Measurements from ENCODE around the gene KBTBD2.
"Not testable (repeated sequence)": the region's sequence is repeated elsewhere in the genome, so short reads cannot be mapped to it uniquely, and the experiment has no call there.

The KBTBD2 gene

GRCh38 chr7:32881074-32881982 lies 10.2 kb downstream of the KBTBD2 start:
- Histone ChIP-seq H3K27ac (ENCODE audit: low read depth in 2 of 2, low read length in 2 of 2) (no peak overlapping the region), H3K4me1 (ENCODE audit: control insufficient read depth in 2 of 2, insufficient read depth in 2 of 2, low read length in 2 of 2) (peaks cover 0 to 6% of the 10 kb centered on the region in 2 donors), H3K9ac (ENCODE audit: low read depth in 1 of 2, low read length in 2 of 2) (no peak overlapping the region), H3K36me3 (ENCODE audit: control insufficient read depth in 2 of 2, insufficient read depth in 2 of 2, low read length in 2 of 2) (peaks cover 0 to 4% of the 10 kb centered on the region in 2 donors), H3K9me3 (ENCODE audit: control insufficient read depth in 2 of 2, low read length in 2 of 2) (no peaks in the 10 kb centered on the region), H3K4me3 (ENCODE audit: low read length in 2 of 2) (no peak overlapping the region), H3K27me3 (ENCODE audit: control insufficient read depth in 2 of 2, insufficient read depth in 2 of 2, low read length in 2 of 2) (no peaks in the 10 kb centered on the region)

GRCh38 chr7:32879460-32879859 lies 12.1 kb downstream of the KBTBD2 start:
- H3K27ac ChIP-seq (ENCODE audit: low read depth in 2 of 2, low read length in 2 of 2), result no peak overlapping the region
- H3K4me3 ChIP-seq (ENCODE audit: low read length in 2 of 2), result no peak overlapping the region
- no peak overlapping the region for H3K9ac ChIP-seq (ENCODE audit: low read depth in 1 of 2, low read length in 2 of 2)
- H3K9me3 ChIP-seq (ENCODE audit: control insufficient read depth in 2 of 2, low read length in 2 of 2), result no peaks in the 10 kb centered on the region
- H3K4me1 ChIP-seq (ENCODE audit: control insufficient read depth in 2 of 2, insufficient read depth in 2 of 2, low read length in 2 of 2), result peaks cover 0 to 6% of the 10 kb centered on the region in 2 donors
- H3K36me3 ChIP-seq (ENCODE audit: control insufficient read depth in 2 of 2, insufficient read depth in 2 of 2, low read length in 2 of 2), result peaks cover 3 to 15% of the 10 kb centered on the region in 2 donors
- no peaks in the 10 kb centered on the region for H3K27me3 ChIP-seq (ENCODE audit: control insufficient read depth in 2 of 2, insufficient read depth in 2 of 2, low read length in 2 of 2)

GRCh38 chr7:32878023-32878422 lies 13.5 kb downstream of the KBTBD2 start:
- H3K27ac ChIP-seq (ENCODE audit: low read depth in 2 of 2, low read length in 2 of 2); H3K9ac ChIP-seq (ENCODE audit: low read depth in 1 of 2, low read length in 2 of 2); H3K4me3 ChIP-seq (ENCODE audit: low read length in 2 of 2); H3K27me3 ChIP-seq (ENCODE audit: control insufficient read depth in 2 of 2, insufficient read depth in 2 of 2, low read length in 2 of 2); H3K4me1 ChIP-seq (ENCODE audit: control insufficient read depth in 2 of 2, insufficient read depth in 2 of 2, low read length in 2 of 2); H3K9me3 ChIP-seq (ENCODE audit: control insufficient read depth in 2 of 2, low read length in 2 of 2): not testable (repeated sequence)
- peaks cover 3 to 20% of the 10 kb centered on the region in 2 donors for H3K36me3 ChIP-seq (ENCODE audit: control insufficient read depth in 2 of 2, insufficient read depth in 2 of 2, low read length in 2 of 2)

- H3K4me3 ChIP-seq (ENCODE audit: low read length in 2 of 2), result no peak overlapping the region
- H3K27me3 ChIP-seq (ENCODE audit: control insufficient read depth in 2 of 2, insufficient read depth in 2 of 2, low read length in 2 of 2), result no peaks in the 10 kb centered on the region
- no peaks in the 10 kb centered on the region for H3K9me3 ChIP-seq (ENCODE audit: control insufficient read depth in 2 of 2, low read length in 2 of 2)
- H3K27ac ChIP-seq (ENCODE audit: low read depth in 2 of 2, low read length in 2 of 2), result no peak overlapping the region
- peaks cover 26 to 52% of the 10 kb centered on the region in 2 donors for H3K36me3 ChIP-seq (ENCODE audit: control insufficient read depth in 2 of 2, insufficient read depth in 2 of 2, low read length in 2 of 2)
- no peaks in the 10 kb centered on the region for H3K4me1 ChIP-seq (ENCODE audit: control insufficient read depth in 2 of 2, insufficient read depth in 2 of 2, low read length in 2 of 2)
- no peak overlapping the region for H3K9ac ChIP-seq (ENCODE audit: low read depth in 1 of 2, low read length in 2 of 2)
Observed at GRCh38 chr7:32872421-32872820, 19.1 kb downstream of the KBTBD2 start.

- Histone ChIP-seq H3K9me3 (ENCODE audit: control insufficient read depth in 2 of 2, low read length in 2 of 2) (no peaks in the 10 kb centered on the region), H3K9ac (ENCODE audit: low read depth in 1 of 2, low read length in 2 of 2) (no peak overlapping the region), H3K27ac (ENCODE audit: low read depth in 2 of 2, low read length in 2 of 2) (no peak overlapping the region), H3K4me3 (ENCODE audit: low read length in 2 of 2) (no peak overlapping the region), H3K27me3 (ENCODE audit: control insufficient read depth in 2 of 2, insufficient read depth in 2 of 2, low read length in 2 of 2) (no peaks in the 10 kb centered on the region), H3K4me1 (ENCODE audit: control insufficient read depth in 2 of 2, insufficient read depth in 2 of 2, low read length in 2 of 2) (no peaks in the 10 kb centered on the region), H3K36me3 (ENCODE audit: control insufficient read depth in 2 of 2, insufficient read depth in 2 of 2, low read length in 2 of 2) (peaks cover 26 to 52% of the 10 kb centered on the region in 2 donors)
Observed at GRCh38 chr7:32871624-32872371, 19.8 kb downstream of the KBTBD2 start.

GRCh38 chr7:32870298-32870697 lies 21.3 kb downstream of the KBTBD2 start:
- no peaks in the 10 kb centered on the region for H3K27me3 ChIP-seq (ENCODE audit: control insufficient read depth in 2 of 2, insufficient read depth in 2 of 2, low read length in 2 of 2)
- H3K27ac ChIP-seq (ENCODE audit: low read depth in 2 of 2, low read length in 2 of 2), result no peak overlapping the region
- peaks cover 26 to 45% of the 10 kb centered on the region in 2 donors for H3K36me3 ChIP-seq (ENCODE audit: control insufficient read depth in 2 of 2, insufficient read depth in 2 of 2, low read length in 2 of 2)
- no peak overlapping the region for H3K9ac ChIP-seq (ENCODE audit: low read depth in 1 of 2, low read length in 2 of 2)
- no peaks in the 10 kb centered on the region for H3K9me3 ChIP-seq (ENCODE audit: control insufficient read depth in 2 of 2, low read length in 2 of 2)
- H3K4me1 ChIP-seq (ENCODE audit: control insufficient read depth in 2 of 2, insufficient read depth in 2 of 2, low read length in 2 of 2), result no peaks in the 10 kb centered on the region
- no peak overlapping the region for H3K4me3 ChIP-seq (ENCODE audit: low read length in 2 of 2)

- peaks cover 23 to 42% of the 10 kb centered on the region in 2 donors for H3K36me3 ChIP-seq (ENCODE audit: control insufficient read depth in 2 of 2, insufficient read depth in 2 of 2, low read length in 2 of 2)
- no peaks in the 10 kb centered on the region for H3K9me3 ChIP-seq (ENCODE audit: control insufficient read depth in 2 of 2, low read length in 2 of 2)
- no peak overlapping the region for H3K27ac ChIP-seq (ENCODE audit: low read depth in 2 of 2, low read length in 2 of 2)
- no peaks in the 10 kb centered on the region for H3K27me3 ChIP-seq (ENCODE audit: control insufficient read depth in 2 of 2, insufficient read depth in 2 of 2, low read length in 2 of 2)
- no peaks in the 10 kb centered on the region for H3K4me1 ChIP-seq (ENCODE audit: control insufficient read depth in 2 of 2, insufficient read depth in 2 of 2, low read length in 2 of 2)
- H3K4me3 ChIP-seq (ENCODE audit: low read length in 2 of 2), result no peak overlapping the region
- no peak overlapping the region for H3K9ac ChIP-seq (ENCODE audit: low read depth in 1 of 2, low read length in 2 of 2)
Observed at GRCh38 chr7:32869716-32870115, 21.8 kb downstream of the KBTBD2 start.

- H3K9me3 ChIP-seq (ENCODE audit: control insufficient read depth in 2 of 2, low read length in 2 of 2), result no peaks in the 10 kb centered on the region
- no peak overlapping the region for H3K4me3 ChIP-seq (ENCODE audit: low read length in 2 of 2)
- no peak overlapping the region for H3K27ac ChIP-seq (ENCODE audit: low read depth in 2 of 2, low read length in 2 of 2)
- no peaks in the 10 kb centered on the region for H3K4me1 ChIP-seq (ENCODE audit: control insufficient read depth in 2 of 2, insufficient read depth in 2 of 2, low read length in 2 of 2)
- H3K9ac ChIP-seq (ENCODE audit: low read depth in 1 of 2, low read length in 2 of 2), result no peak overlapping the region
- H3K36me3 ChIP-seq (ENCODE audit: control insufficient read depth in 2 of 2, insufficient read depth in 2 of 2, low read length in 2 of 2), result peaks cover 23 to 35% of the 10 kb centered on the region in 2 donors
- H3K27me3 ChIP-seq (ENCODE audit: control insufficient read depth in 2 of 2, insufficient read depth in 2 of 2, low read length in 2 of 2), result no peaks in the 10 kb centered on the region
Observed at GRCh38 chr7:32868116-32868515, 23.4 kb downstream of the KBTBD2 start.

GRCh38 chr7:32865448-32866030 lies 26.0 kb downstream of the KBTBD2 start:
- Histone ChIP-seq H3K4me1 (ENCODE audit: control insufficient read depth in 2 of 2, insufficient read depth in 2 of 2, low read length in 2 of 2) (no peaks in the 10 kb centered on the region), H3K27ac (ENCODE audit: low read depth in 2 of 2, low read length in 2 of 2) (no peak overlapping the region), H3K9me3 (ENCODE audit: control insufficient read depth in 2 of 2, low read length in 2 of 2) (no peaks in the 10 kb centered on the region), H3K9ac (ENCODE audit: low read depth in 1 of 2, low read length in 2 of 2) (no peak overlapping the region), H3K4me3 (ENCODE audit: low read length in 2 of 2) (no peak overlapping the region), H3K27me3 (ENCODE audit: control insufficient read depth in 2 of 2, insufficient read depth in 2 of 2, low read length in 2 of 2) (no peaks in the 10 kb centered on the region), H3K36me3 (ENCODE audit: control insufficient read depth in 2 of 2, insufficient read depth in 2 of 2, low read length in 2 of 2) (peaks cover 15 to 21% of the 10 kb centered on the region in 2 donors)

GRCh38 chr7:32863872-32864271 lies 27.7 kb downstream of the KBTBD2 start:
- not testable (repeated sequence) for H3K27ac ChIP-seq (ENCODE audit: low read depth in 2 of 2, low read length in 2 of 2); H3K9me3 ChIP-seq (ENCODE audit: control insufficient read depth in 2 of 2, low read length in 2 of 2); H3K4me3 ChIP-seq (ENCODE audit: low read length in 2 of 2); H3K36me3 ChIP-seq (ENCODE audit: control insufficient read depth in 2 of 2, insufficient read depth in 2 of 2, low read length in 2 of 2); H3K9ac ChIP-seq (ENCODE audit: low read depth in 1 of 2, low read length in 2 of 2); H3K27me3 ChIP-seq (ENCODE audit: control insufficient read depth in 2 of 2, insufficient read depth in 2 of 2, low read length in 2 of 2); H3K4me1 ChIP-seq (ENCODE audit: control insufficient read depth in 2 of 2, insufficient read depth in 2 of 2, low read length in 2 of 2)
